Measurements from ENCODE around the gene SIAH3.

SIAH3 gene, protein sequence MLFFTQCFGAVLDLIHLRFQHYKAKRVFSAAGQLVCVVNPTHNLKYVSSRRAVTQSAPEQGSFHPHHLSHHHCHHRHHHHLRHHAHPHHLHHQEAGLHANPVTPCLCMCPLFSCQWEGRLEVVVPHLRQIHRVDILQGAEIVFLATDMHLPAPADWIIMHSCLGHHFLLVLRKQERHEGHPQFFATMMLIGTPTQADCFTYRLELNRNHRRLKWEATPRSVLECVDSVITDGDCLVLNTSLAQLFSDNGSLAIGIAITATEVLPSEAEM

DNA sequence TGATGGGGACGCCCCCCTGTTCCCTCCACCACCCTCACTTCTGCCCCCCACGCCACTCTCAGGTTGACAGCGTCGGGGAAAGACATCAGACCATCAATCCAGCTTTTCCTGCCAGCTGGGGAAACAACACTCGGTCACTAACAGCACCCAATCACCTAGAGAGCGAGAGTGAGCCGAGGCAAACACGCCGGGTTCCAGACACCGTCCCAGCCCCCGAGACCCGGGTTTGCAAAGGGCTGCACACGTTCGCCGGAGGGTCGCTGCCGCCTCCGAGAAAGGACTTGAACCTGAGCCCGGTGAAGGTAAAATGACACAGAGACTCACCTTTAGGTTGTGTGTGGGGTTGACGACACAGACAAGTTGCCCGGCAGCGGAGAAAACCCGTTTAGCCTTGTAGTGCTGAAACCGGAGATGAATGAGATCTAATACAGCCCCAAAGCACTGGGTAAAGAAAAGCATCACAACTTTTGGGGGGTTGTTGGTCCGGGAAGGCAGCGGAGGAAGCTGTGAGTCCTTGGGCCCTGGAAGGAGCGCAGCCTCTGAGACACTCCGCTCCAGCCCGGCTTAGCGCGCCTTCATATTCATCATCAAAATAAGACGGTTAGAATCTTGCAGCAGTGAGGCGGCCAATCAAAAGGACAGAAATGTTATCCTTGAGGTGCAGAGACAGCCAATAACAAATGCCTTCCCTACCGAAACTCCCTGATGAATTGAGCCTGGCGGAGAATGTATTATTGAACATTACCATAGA, at the start of gene SIAH3:
SIAH3 (minus strand) TSS at position 583 of the 751 bp plus-strand sequence; CDS start at position 459, 124 bp downstream.
- 0 out of 2 replicates have a peak, but pooled peaks cover 2% of the 10 kb centered on the region for H3K4me1 ChIP-seq (ENCODE audit: control insufficient read depth, insufficient read depth, low read length)
- ChIA-PET CTCF (no interaction called here), POLR2A (no interaction called here)
- H3K4me3 ChIP-seq (ENCODE audit: low read depth, low read length): no peak within 1 kb of the TSS
- H3K9me3 ChIP-seq (ENCODE audit: control insufficient read depth, insufficient read depth, low read depth, low read length): no peaks in the 10 kb centered on the region
- H3K36me3 ChIP-seq (ENCODE audit: control insufficient read depth in 2 of 2, insufficient read depth in 1 of 2, low read length in 2 of 2): no peaks in the 10 kb centered on the region
- H3K27ac ChIP-seq (ENCODE audit: extremely low read depth, low read depth, low read length): no peak within 1 kb of the TSS
- TF ChIP-seq BCL11B (tag by site-specific recombination; IDR thresholded peaks at IDR 0.05; ENCODE audit: low read depth) (no peak), ZNF23 (tag by site-specific recombination; IDR thresholded peaks at IDR 0.05; ENCODE audit: borderline replicate concordance) (no peak), ZFP69B (tag by site-specific recombination; IDR thresholded peaks at IDR 0.05) (no peak)
- TF ChIP-seq, protein P1, sequence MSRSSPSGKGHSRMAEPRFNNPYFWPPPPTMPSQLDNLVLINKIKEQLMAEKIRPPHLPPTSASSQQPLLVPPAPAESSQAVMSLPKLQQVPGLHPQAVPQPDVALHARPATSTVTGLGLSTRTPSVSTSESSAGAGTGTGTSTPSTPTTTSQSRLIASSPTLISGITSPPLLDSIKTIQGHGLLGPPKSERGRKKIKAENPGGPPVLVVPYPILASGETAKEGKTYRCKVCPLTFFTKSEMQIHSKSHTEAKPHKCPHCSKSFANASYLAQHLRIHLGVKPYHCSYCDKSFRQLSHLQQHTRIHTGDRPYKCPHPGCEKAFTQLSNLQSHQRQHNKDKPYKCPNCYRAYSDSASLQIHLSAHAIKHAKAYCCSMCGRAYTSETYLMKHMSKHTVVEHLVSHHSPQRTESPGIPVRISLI (tag by site-specific recombination; IDR thresholded peaks at IDR 0.05): no peak

DNA sequence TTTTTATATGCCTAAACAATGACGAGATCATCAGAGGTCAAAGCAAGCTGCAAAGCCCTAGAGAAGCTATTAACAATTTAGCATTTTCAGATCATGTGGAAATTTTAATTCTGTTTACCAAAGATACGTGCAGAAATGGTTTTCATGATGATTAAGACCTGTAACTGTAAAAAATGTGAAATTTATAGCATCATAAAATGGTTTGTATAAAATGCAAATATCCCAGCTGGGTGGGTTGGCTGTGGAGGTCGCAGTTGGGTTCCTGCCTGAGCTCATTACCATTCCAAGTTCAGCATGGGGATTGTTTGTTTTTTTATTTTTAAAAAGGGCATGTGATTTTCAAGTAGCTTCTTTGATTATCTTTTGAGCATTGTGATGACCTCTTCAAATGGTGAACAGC, 47.9 kb upstream of the SIAH3 start:
- ChIA-PET CTCF (interaction anchor here (0.5 kb wide), 2 partner anchors 58 to 817 kb away, joined by 3 to 4 read pairs; no protein-coding TSS in a partner anchor), POLR2A (no interaction called here)
- Histone ChIP-seq H3K4me3 (ENCODE audit: low read depth, low read length) (no peak overlapping the region), H3K27ac (ENCODE audit: extremely low read depth, low read depth, low read length) (no peak overlapping the region), H3K9me3 (ENCODE audit: control insufficient read depth, insufficient read depth, low read depth, low read length) (no peaks in the 10 kb centered on the region), H3K4me1 (ENCODE audit: control insufficient read depth, insufficient read depth, low read length) (0 out of 2 replicates have a peak, but pooled peaks cover 3% of the 10 kb centered on the region), H3K36me3 (ENCODE audit: control insufficient read depth in 2 of 2, insufficient read depth in 1 of 2, low read length in 2 of 2) (no peaks in the 10 kb centered on the region)
- TF ChIP-seq ZNF560 (tag by site-specific recombination; IDR thresholded peaks at IDR 0.05; ENCODE audit: borderline replicate concordance) (no peak), FEZF1 (tag by site-specific recombination; IDR thresholded peaks at IDR 0.05) (peak; percentile 21; the same call in 1 of the 2 replicates), OSR2 (tag by site-specific recombination; IDR thresholded peaks at IDR 0.05) (0 out of 2 replicates have a peak, but pooled peaks have one; percentile 9)
- TF ChIP-seq, protein P2, sequence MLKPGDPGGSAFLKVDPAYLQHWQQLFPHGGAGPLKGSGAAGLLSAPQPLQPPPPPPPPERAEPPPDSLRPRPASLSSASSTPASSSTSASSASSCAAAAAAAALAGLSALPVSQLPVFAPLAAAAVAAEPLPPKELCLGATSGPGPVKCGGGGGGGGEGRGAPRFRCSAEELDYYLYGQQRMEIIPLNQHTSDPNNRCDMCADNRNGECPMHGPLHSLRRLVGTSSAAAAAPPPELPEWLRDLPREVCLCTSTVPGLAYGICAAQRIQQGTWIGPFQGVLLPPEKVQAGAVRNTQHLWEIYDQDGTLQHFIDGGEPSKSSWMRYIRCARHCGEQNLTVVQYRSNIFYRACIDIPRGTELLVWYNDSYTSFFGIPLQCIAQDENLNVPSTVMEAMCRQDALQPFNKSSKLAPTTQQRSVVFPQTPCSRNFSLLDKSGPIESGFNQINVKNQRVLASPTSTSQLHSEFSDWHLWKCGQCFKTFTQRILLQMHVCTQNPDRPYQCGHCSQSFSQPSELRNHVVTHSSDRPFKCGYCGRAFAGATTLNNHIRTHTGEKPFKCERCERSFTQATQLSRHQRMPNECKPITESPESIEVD (tag by site-specific recombination; IDR thresholded peaks at IDR 0.05): peak; percentile 64

- H3K9me3 ChIP-seq (ENCODE audit: control insufficient read depth, insufficient read depth, low read depth, low read length): no peaks in the 10 kb centered on the region
- POLR2A ChIA-PET: no interaction called here
Observed at GRCh38 chr13:45897562-45897961, 46.0 kb upstream of the SIAH3 start.

More at GRCh38 chr13:45897562-45897961, 46.0 kb upstream of the SIAH3 start:
- H3K36me3 ChIP-seq (ENCODE audit: control insufficient read depth in 2 of 2, insufficient read depth in 1 of 2, low read length in 2 of 2): no peaks in the 10 kb centered on the region
- H3K4me3 ChIP-seq (ENCODE audit: low read depth, low read length): no peak overlapping the region
- H3K27ac ChIP-seq (ENCODE audit: extremely low read depth, low read depth, low read length): no peak overlapping the region
- TF ChIP-seq, protein P3, sequence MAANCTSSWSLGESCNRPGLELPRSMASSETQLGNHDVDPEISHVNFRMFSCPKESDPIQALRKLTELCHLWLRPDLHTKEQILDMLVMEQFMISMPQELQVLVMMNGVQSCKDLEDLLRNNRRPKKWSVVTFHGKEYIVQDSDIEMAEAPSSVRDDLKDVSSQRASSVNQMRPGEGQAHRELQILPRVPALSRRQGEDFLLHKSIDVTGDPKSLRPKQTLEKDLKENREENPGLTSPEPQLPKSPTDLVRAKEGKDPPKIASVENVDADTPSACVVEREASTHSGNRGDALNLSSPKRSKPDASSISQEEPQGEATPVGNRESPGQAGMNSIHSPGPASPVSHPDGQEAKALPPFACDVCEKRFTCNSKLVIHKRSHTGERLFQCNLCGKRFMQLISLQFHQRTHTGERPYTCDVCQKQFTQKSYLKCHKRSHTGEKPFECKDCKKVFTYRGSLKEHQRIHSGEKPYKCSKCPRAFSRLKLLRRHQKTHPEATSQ (tag by site-specific recombination; IDR thresholded peaks at IDR 0.05): no peak
- TF ChIP-seq ZNF148 (tag by site-specific recombination; IDR thresholded peaks at IDR 0.05; ENCODE audit: borderline replicate concordance) (no peak), ZFP3 (tag by site-specific recombination; IDR thresholded peaks at IDR 0.05; ENCODE audit: low read depth) (peak; percentile 75), ZNF660 (tag by site-specific recombination; IDR thresholded peaks at IDR 0.05) (no peak), ZNF558 (tag by site-specific recombination; IDR thresholded peaks at IDR 0.05) (no peak), TSHZ1 (tag by site-specific recombination; IDR thresholded peaks at IDR 0.05; ENCODE audit: borderline replicate concordance) (no peak)
- CTCF ChIA-PET: no interaction called here
- H3K4me1 ChIP-seq (ENCODE audit: control insufficient read depth, insufficient read depth, low read length): 0 out of 2 replicates have a peak, but pooled peaks cover 3% of the 10 kb centered on the region
